H1 (cell line): ENCODE measurements around the gene CTDP1.
A peak's percentile ranks its signal among the peaks of the same experiment; 100 is the strongest.

Experiments used
- CHD2 ChIP-seq: IDR thresholded peaks from 2 replicates; pipeline ENCODE4 v1.6.1; 2012; ENCODE audit warnings: low read length, improper control_type of control experiment
- CHD7 ChIP-seq: fragments of 300-600 bp; sonication (generic); IDR thresholded peaks from 2 replicates; pipeline ENCODE4 v1.7.1; 2012; ENCODE audit warnings: low read length, moderate library complexity, mild to moderate bottlenecking, inconsistent platforms; ENCODE audit not compliant: insufficient replicate concordance
- CTCF ChIP-seq, 3 experiments: IDR thresholded peaks; 1 replicate in 2 of 3; 2 replicates in 1 of 3; pipeline versions ENCODE4 v1.5.1 to v1.6.1; 2011; ENCODE audit warnings: low read length in 3 of 3, mild to moderate bottlenecking in 3 of 3, inconsistent platforms in 2 of 3, low read depth in 1 of 3, moderate library complexity in 1 of 3; ENCODE audit not compliant: insufficient read depth in 1 of 3; ENCODE audit errors: control extremely low read depth in 1 of 3
- FOSL1 ChIP-seq: IDR thresholded peaks from 2 replicates; pipeline ENCODE4 v1.6.1; 2011; ENCODE audit warnings: mild to moderate bottlenecking, low read depth, low read length, moderate library complexity; ENCODE audit not compliant: insufficient read depth
- HDAC2 ChIP-seq, 2 experiments: fragments of 300-600 bp in 1 of 2; sonication (generic) in 1 of 2; IDR thresholded peaks; 2 replicates each; pipeline ENCODE4 v1.6.1; 2011 to 2012; ENCODE audit warnings: low read depth in 2 of 2, low read length in 2 of 2, mild to moderate bottlenecking in 2 of 2, moderate library complexity in 2 of 2, borderline replicate concordance in 1 of 2, inconsistent platforms in 1 of 2
- PHF8 ChIP-seq: fragments of 200-600 bp; sonication (generic); conservative IDR thresholded peaks from 2 replicates; pipeline ENCODE4 v1.7.1; 2012; ENCODE audit warnings: low read depth, mild to moderate bottlenecking, inconsistent platforms, low read length, moderate library complexity
- POLR2AphosphoS5 ChIP-seq: IDR thresholded peaks from 2 replicates; pipeline ENCODE4 v1.6.1; 2011; ENCODE audit warnings: low read depth, low read length
- SIN3A ChIP-seq, 2 experiments: IDR thresholded peaks in 1 of 2; conservative IDR thresholded peaks in 1 of 2; 2 replicates each; pipeline ENCODE4 v1.6.1; 2011 to 2012; ENCODE audit warnings: low read length in 2 of 2, improper control_type of control experiment in 1 of 2, low read depth in 1 of 2, mild to moderate bottlenecking in 1 of 2
- ZNF274 ChIP-seq: IDR thresholded peaks from 2 replicates; pipeline ENCODE4 v1.7.0; 2012; ENCODE audit warnings: low read length, borderline replicate concordance; ENCODE audit errors: extremely low read depth

GRCh38 chr18:79747156-79747845 lies 67.7 kb downstream of the CTDP1 start:
- TF ChIP-seq ZNF274 (no peak), SIN3A (conservative IDR thresholded peaks at IDR 0.05 in 1 of 2, IDR thresholded peaks at IDR 0.05 in 1 of 2; ENCODE audit: low read depth in 1 of 2, low read length in 2 of 2) (no peak), POLR2AphosphoS5 (no peak), HDAC2 (IDR thresholded peaks at IDR 0.05; ENCODE audit: borderline replicate concordance in 1 of 2, low read depth in 2 of 2, low read length in 2 of 2) (no peak), CHD7 (no peak), FOSL1 (no peak), CTCF (IDR thresholded peaks at IDR 0.05; ENCODE audit: control extremely low read depth in 1 of 3, insufficient read depth in 1 of 3, low read depth in 1 of 3, low read length in 3 of 3) (peak in 2 of 3 experiments; percentile 12 to 33; a peak in 2 of 4 replicates), PHF8 (no peak), CHD2 (no peak)
